B cell (primary cell): ENCODE data around the gene RORB. TPM values are rescaled to one million over a fixed set of nuclear protein-coding genes. Genes with fewer than 3 reads are reported as not detected.
A peak's percentile ranks its signal among the peaks of the same experiment; 100 is the strongest.

Source experiments
- ATAC-seq: fragments of 200-7000 bp; cut with Tn5 transposase; one replicate; pipeline ENCODE4 v1.10.0; 2021; ENCODE audit warnings: low read depth, mild to moderate bottlenecking, moderate number of reproducible peaks, moderate library complexity
- CTCF ChIA-PET: fragments of 350-600 bp; sonication (Branson Sonifier 250); formaldehyde crosslinking; loops from one replicate; lab custom pipeline; 2021; ENCODE audit warnings: antibody characterized with exemption, inconsistent platforms; lab: Charles Lee
- POLR2A ChIA-PET: fragments of 350-600 bp; sonication (Branson Sonifier 250); formaldehyde crosslinking; loops from one replicate; lab custom pipeline; 2021; ENCODE audit warnings: antibody characterized with exemption; lab: Charles Lee
- DNase-seq: peaks from one replicate; pipeline ENCODE4 v3.0.0; 2013
- H2AFZ ChIP-seq: 2 replicates; pipeline ENCODE4 v1.6.1; 2012; ENCODE audit warnings: mild to moderate bottlenecking, low read depth, low read length; ENCODE audit not compliant: insufficient read depth, poor library complexity, severe bottlenecking
- H3K27ac ChIP-seq, 2 donors: 1 replicate in 1 of 2; 2 replicates in 1 of 2; pipeline ENCODE4 v1.5.1; 2012 to 2013; ENCODE audit warnings: low read length in 2 of 2, mild to moderate bottlenecking in 2 of 2, moderate library complexity in 1 of 2
- H3K27me3 ChIP-seq, 4 experiments: fragments of 200-600 bp in 1 of 4; sonication (generic) in 1 of 4; replicated peaks in 1 of 4; 1 replicate in 2 of 4; 2 replicates in 2 of 4; pipeline versions ENCODE4 v1.6.1 to v1.7.0; 2013 to 2016; ENCODE audit warnings: low read length in 3 of 4, mild to moderate bottlenecking in 2 of 4, mixed read lengths in 1 of 4, moderate library complexity in 1 of 4; ENCODE audit not compliant: insufficient read depth in 4 of 4, control insufficient read depth in 3 of 4; ENCODE audit errors: control extremely low read depth in 1 of 4
- H3K36me3 ChIP-seq, 2 experiments: replicated peaks in 1 of 2; 1 replicate in 1 of 2; 2 replicates in 1 of 2; pipeline versions ENCODE4 v1.6.1 to v1.7.1; 2013; ENCODE audit warnings: low read length in 1 of 2; ENCODE audit not compliant: insufficient read depth in 2 of 2, control insufficient read depth in 1 of 2; ENCODE audit errors: control extremely low read depth in 1 of 2, extremely low read depth in 1 of 2
- H3K4me1 ChIP-seq, 2 donors: fragments of 200-600 bp in 1 of 2; sonication (generic) in 1 of 2; 1 replicate in 1 of 2; 2 replicates in 1 of 2; pipeline versions ENCODE4 v1.5.1 to v1.6.1; 2013 to 2017; ENCODE audit warnings: low read length in 2 of 2; ENCODE audit not compliant: control insufficient read depth in 2 of 2, insufficient read depth in 2 of 2
- H3K4me2 ChIP-seq: replicated peaks from 2 replicates; pipeline ENCODE3; 2012; ENCODE audit warnings: mild to moderate bottlenecking, low read depth, low read length; ENCODE audit not compliant: poor library complexity, severe bottlenecking
- H3K4me3 ChIP-seq, 5 experiments: fragments of 200-600 bp in 1 of 5; sonication (generic) in 1 of 5; 1 replicate in 3 of 5; 2 replicates in 2 of 5; pipeline versions ENCODE4 v1.5.1 to v1.7.0; 2011 to 2016; ENCODE audit warnings: low read length in 4 of 5, mild to moderate bottlenecking in 4 of 5, low read depth in 2 of 5, control low read depth in 1 of 5, moderate library complexity in 1 of 5; ENCODE audit not compliant: insufficient read depth in 1 of 5; ENCODE audit errors: control extremely low read depth in 1 of 5, extremely low read depth in 1 of 5
- H3K79me2 ChIP-seq: fragments of 200-600 bp; sonication (generic); one replicate; pipeline ENCODE4 v1.6.0; 2016; ENCODE audit warnings: low read length; ENCODE audit not compliant: control insufficient read depth, insufficient read depth
- H3K9ac ChIP-seq: fragments of 200-600 bp; sonication (generic); 2 replicates; pipeline ENCODE4 v1.6.1; 2017; ENCODE audit warnings: mild to moderate bottlenecking, low read length, moderate library complexity
- H3K9me3 ChIP-seq, 3 donors: one replicate each; pipeline versions ENCODE4 v1.6.1 to v1.7.1; 2013; ENCODE audit warnings: low read length in 2 of 3; ENCODE audit not compliant: control insufficient read depth in 2 of 3, insufficient read depth in 1 of 3; ENCODE audit errors: control extremely low read depth in 1 of 3
- H4K20me1 ChIP-seq: 2 replicates; pipeline ENCODE4 v1.6.0; 2012; ENCODE audit warnings: mild to moderate bottlenecking, low read length; ENCODE audit not compliant: insufficient read depth, control insufficient read depth, poor library complexity, severe bottlenecking
- H3K27ac Mint-ChIP-seq: one replicate; pipeline ENCODE4 v1.8.0; 2021; ENCODE audit warnings: mixed read lengths
- H3K27me3 Mint-ChIP-seq: one replicate; pipeline ENCODE4 v1.8.0; 2021; ENCODE audit warnings: mixed read lengths
- H3K4me1 Mint-ChIP-seq: one replicate; pipeline ENCODE4 v1.8.0; 2021; ENCODE audit warnings: mixed read lengths
- H3K4me3 Mint-ChIP-seq: one replicate; pipeline ENCODE4 v1.8.0; 2021; ENCODE audit warnings: mixed read lengths
- H3K9me3 Mint-ChIP-seq: one replicate; pipeline ENCODE4 v1.8.0; 2022; ENCODE audit warnings: mixed read lengths; ENCODE audit not compliant: insufficient read depth
- EZH2 ChIP-seq: IDR thresholded peaks from 2 replicates; pipeline ENCODE4 v1.6.1; 2012; ENCODE audit warnings: borderline replicate concordance, low read depth, mild to moderate bottlenecking, moderate library complexity, low read length; ENCODE audit not compliant: insufficient read depth, poor library complexity, severe bottlenecking
- WGBS: methylation state at CpG from one replicate; pipeline ENCODE4 v1.1.5; 2013; ENCODE audit warnings: missing lambda C conversion rate; ENCODE audit not compliant: insufficient coverage; 5-methylcytosine and 5-hydroxymethylcytosine counted together
- intact Hi-C: fragments of 100-400 bp; cut with micrococcal nuclease; formaldehyde crosslinking; loops from one replicate; pipeline ENCODE4 v1.10.0; 2022
- polyA plus RNA-seq: library from polyadenylated mRNA; depleted of rRNA; stranded (reverse); fragments of >200 nt; gene quantifications from 2 replicates; pipeline ENCODE4 v1.2.3, GENCODE V29; 2012
- total RNA-seq, 2 donors: library from RNA; stranded (reverse); fragments of 120-200 nt in 1 of 2; gene quantifications; 1 replicate in 1 of 2; 2 replicates in 1 of 2; pipeline versions ENCODE4 v1.2.3 to v1.2.4, GENCODE V29; 2013 to 2022
- TF ChIP-seq, protein P1 (sequence below): fragments of 200-600 bp; IDR thresholded peaks from one replicate; pipeline ENCODE4 v1.8.0; 2022; ENCODE audit warnings: antibody characterized with exemption, mild to moderate bottlenecking

RORB gene
- total and polyA plus RNA-seq, 2 donors (not counting 1 experiment from before 2014, with no cell fraction given), result 0.01 TPM; not detected in 1

DNA sequence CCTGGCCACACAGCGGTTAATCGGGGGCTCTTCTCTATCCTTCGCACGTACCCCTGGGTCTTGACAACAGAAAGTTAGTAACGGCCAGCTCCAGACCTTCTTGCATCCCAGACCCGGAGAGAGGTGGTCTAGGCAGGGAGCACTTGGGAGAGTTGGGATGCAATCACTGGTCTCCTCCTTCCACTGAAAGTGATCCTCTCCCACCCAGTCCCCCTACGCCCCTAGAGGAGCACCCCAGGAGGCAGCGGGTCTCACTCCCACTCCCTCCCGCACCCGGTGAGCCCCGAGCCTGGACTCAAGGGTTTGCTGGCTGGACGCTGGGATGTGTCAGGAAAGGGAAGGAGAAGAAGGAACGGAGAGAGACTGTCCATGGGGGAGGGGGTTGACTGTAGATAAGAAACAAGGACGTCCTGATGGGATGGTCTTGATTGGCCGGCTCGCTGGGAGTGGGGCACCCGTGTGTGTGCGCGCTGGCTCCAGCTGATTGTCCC is 2.0 kb downstream of the RORB start:
- H3K27ac ChIP-seq, result no peak overlapping the region
- no peak for TF ChIP-seq EZH2
- TF ChIP-seq, protein P1, sequence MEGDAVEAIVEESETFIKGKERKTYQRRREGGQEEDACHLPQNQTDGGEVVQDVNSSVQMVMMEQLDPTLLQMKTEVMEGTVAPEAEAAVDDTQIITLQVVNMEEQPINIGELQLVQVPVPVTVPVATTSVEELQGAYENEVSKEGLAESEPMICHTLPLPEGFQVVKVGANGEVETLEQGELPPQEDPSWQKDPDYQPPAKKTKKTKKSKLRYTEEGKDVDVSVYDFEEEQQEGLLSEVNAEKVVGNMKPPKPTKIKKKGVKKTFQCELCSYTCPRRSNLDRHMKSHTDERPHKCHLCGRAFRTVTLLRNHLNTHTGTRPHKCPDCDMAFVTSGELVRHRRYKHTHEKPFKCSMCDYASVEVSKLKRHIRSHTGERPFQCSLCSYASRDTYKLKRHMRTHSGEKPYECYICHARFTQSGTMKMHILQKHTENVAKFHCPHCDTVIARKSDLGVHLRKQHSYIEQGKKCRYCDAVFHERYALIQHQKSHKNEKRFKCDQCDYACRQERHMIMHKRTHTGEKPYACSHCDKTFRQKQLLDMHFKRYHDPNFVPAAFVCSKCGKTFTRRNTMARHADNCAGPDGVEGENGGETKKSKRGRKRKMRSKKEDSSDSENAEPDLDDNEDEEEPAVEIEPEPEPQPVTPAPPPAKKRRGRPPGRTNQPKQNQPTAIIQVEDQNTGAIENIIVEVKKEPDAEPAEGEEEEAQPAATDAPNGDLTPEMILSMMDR, result no peak
- ChIA-PET CTCF (no interaction called here), POLR2A (no interaction called here)
- H3K9me3 ChIP-seq, result peaks cover 0 to 15% (median 0%) of the 10 kb centered on the region in 3 donors
- H3K4me1 ChIP-seq, result peaks cover 32 to 36% of the 10 kb centered on the region in 2 donors
- H3K4me1 Mint-ChIP-seq, result peaks cover 37% of the 10 kb centered on the region
- peaks cover 54% of the 10 kb centered on the region for H3K27me3 Mint-ChIP-seq
- H3K9me3 Mint-ChIP-seq, result no peaks in the 10 kb centered on the region
- no peaks in the 10 kb centered on the region for H3K79me2 ChIP-seq
- H3K9ac ChIP-seq, result peak overlapping the region; percentile 90
- no peaks in the 10 kb centered on the region for H4K20me1 ChIP-seq
- 2% methylated on average over 7 of the region's 19 CpGs for WGBS
- H3K27me3 ChIP-seq, result peaks cover 0 to 42% (median 35%) of the 10 kb centered on the region in 4 experiments
- H3K4me3 ChIP-seq, result peak overlapping the region in 3 of 5 experiments; percentile 11 to 99 (median 72)
- peak overlapping the region; percentile 45 for H2AFZ ChIP-seq
- H3K36me3 ChIP-seq, result no peaks in the 10 kb centered on the region
- ATAC-seq (no peak), DNase-seq (peak; percentile 8)
- intact Hi-C loops, result no loop called here
- H3K4me3 Mint-ChIP-seq, result peak overlapping the region; percentile 60
- H3K27ac Mint-ChIP-seq, result no peak overlapping the region
- peak overlapping the region; percentile 91 for H3K4me2 ChIP-seq

DNA sequence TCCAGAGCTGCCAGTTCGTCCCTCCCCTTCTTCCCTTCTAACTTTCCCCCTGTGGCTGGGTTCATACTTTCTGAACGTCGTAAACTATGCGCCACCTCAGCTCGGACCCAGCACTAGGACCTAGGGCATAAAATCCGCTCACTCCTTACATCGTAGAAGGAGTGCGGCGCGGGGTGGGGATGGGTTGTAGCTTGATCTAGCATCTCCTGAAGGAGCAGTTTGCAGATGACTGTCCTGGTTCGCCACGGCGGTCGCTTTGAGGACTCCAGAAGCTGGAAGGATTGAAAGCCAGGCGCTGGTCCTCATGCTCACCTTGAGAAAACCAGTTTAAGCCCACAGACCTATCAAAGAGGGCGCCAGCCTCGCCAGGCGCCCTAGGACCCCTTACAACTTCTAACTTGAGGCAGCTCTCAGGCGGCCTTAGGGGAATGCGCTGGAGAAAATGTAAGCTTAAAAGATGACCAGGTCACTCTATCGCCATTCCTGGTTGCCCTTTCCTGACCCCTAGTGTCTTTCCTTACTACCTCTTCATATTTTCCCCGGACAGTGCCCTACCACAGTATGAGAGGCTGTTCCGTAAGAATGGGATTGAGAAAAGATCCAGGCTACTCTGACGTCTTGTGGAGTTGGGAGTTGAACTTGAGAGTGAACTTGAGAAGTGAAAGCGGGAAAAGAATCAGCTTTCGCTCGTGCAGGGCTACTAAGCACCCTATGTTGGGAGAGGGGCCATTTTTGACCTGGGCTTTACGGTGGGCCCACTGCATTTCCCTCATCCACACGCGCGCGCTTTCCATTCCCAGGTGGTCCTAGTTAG is 2.8 kb downstream of the RORB start:
- TF ChIP-seq, protein P1, result no peak
- TF ChIP-seq EZH2, result no peak
- Histone ChIP-seq H4K20me1 (no peaks in the 10 kb centered on the region), H3K36me3 (no peaks in the 10 kb centered on the region), H3K27me3 (peaks cover 0 to 42% (median 35%) of the 10 kb centered on the region in 4 experiments), H3K9me3 (peaks cover 0 to 15% (median 0%) of the 10 kb centered on the region in 3 donors), H3K4me2 (peak overlapping the region; percentile 91), H3K79me2 (no peaks in the 10 kb centered on the region), H3K27ac (no peak overlapping the region), H3K4me1 (peaks cover 32 to 36% of the 10 kb centered on the region in 2 donors), H3K9ac (peak overlapping the region; percentile 14), H2AFZ (peak overlapping the region; percentile 45), H3K4me3 (peak overlapping the region in 3 of 5 experiments; percentile 1 to 24 (median 8))
- H3K4me1 Mint-ChIP-seq, result peaks cover 37% of the 10 kb centered on the region
- intact Hi-C loops, result no loop called here
- WGBS, result 8% methylated on average over 21 of the region's 32 CpGs
- ATAC-seq (no peak), DNase-seq (peak; percentile 12)
- no peak overlapping the region for H3K27ac Mint-ChIP-seq
- ChIA-PET CTCF (interaction anchor here (0.7 kb wide), 1 partner anchor 9 kb away, joined by 3 read pairs; no protein-coding TSS in a partner anchor), POLR2A (no interaction called here)
- no peaks in the 10 kb centered on the region for H3K9me3 Mint-ChIP-seq
- H3K4me3 Mint-ChIP-seq, result peak overlapping the region; percentile 60
- H3K27me3 Mint-ChIP-seq, result peaks cover 54% of the 10 kb centered on the region
